H1 (cell line): Measurements from ENCODE around the gene SCN4A. TPM values are rescaled to one million over a fixed set of nuclear protein-coding genes. Genes with fewer than 3 reads are reported as not detected.

Source experiments
- CBX8 ChIP-seq: fragments of 300-800, 300-1000 bp; sonication (generic); IDR thresholded peaks from 2 replicates; pipeline ENCODE4 v1.7.1; 2016; ENCODE audit warnings: low read depth, low read length, borderline replicate concordance
- CTCF ChIP-seq, 3 experiments: IDR thresholded peaks; 1 replicate in 2 of 3; 2 replicates in 1 of 3; pipeline versions ENCODE4 v1.5.1 to v1.6.1; 2011; ENCODE audit warnings: low read length in 3 of 3, mild to moderate bottlenecking in 3 of 3, inconsistent platforms in 2 of 3, low read depth in 1 of 3, moderate library complexity in 1 of 3; ENCODE audit not compliant: insufficient read depth in 1 of 3; ENCODE audit errors: control extremely low read depth in 1 of 3
- KDM1A ChIP-seq: fragments of 200-600, 300-600 bp; sonication (generic); IDR thresholded peaks from 2 replicates; pipeline ENCODE4 v1.7.1; 2016; ENCODE audit warnings: mild to moderate bottlenecking, low read length, borderline replicate concordance
- RBBP5 ChIP-seq: IDR thresholded peaks from 2 replicates; pipeline ENCODE4 v1.7.1; 2012; ENCODE audit warnings: low read depth, mild to moderate bottlenecking, inconsistent platforms, low read length, moderate library complexity, borderline replicate concordance
- SIN3A ChIP-seq, 2 experiments: IDR thresholded peaks in 1 of 2; conservative IDR thresholded peaks in 1 of 2; 2 replicates each; pipeline ENCODE4 v1.6.1; 2011 to 2012; ENCODE audit warnings: low read length in 2 of 2, improper control_type of control experiment in 1 of 2, low read depth in 1 of 2, mild to moderate bottlenecking in 1 of 2
- SP1 ChIP-seq: IDR thresholded peaks from 2 replicates; pipeline ENCODE4 v1.6.1; 2011; ENCODE audit warnings: low read depth, low read length
- YY1 ChIP-seq: IDR thresholded peaks from 2 replicates; pipeline ENCODE4 v1.6.1; 2011; ENCODE audit warnings: low read depth, mild to moderate bottlenecking, low read length
- polyA plus RNA-seq, 7 experiments: library from polyadenylated mRNA; depleted of rRNA in 3 of 7; stranded (reverse) in 5 of 7; unstranded in 2 of 7; fragments of >200 nt in 5 of 7; fragments of 200-250 nt in 2 of 7; gene quantifications; 1 replicate in 5 of 7; 2 replicates in 1 of 7; 4 replicates in 1 of 7; pipeline versions ENCODE4 v1.2.1 to v1.2.3, GENCODE V29; 2011 to 2013; ENCODE audit warnings: missing spikeins in 2 of 7, mixed read lengths in 2 of 7
- total RNA-seq: library from RNA; stranded (reverse); fragmentation: NEBNext Ultra II Directional; extraction: Animal tissue kit (Norgen Biotek cat#: 25700); gene quantifications from 2 replicates; pipeline ENCODE4 v1.2.1, GENCODE V29; 2021

The SCN4A gene
- total and polyA plus RNA-seq, 2 of the 8 experiments (the other 6 are each of a cell fraction or from before 2014, with no cell fraction given) = 5.0 to 8.5 TPM

- TF ChIP-seq KDM1A (no peak), SP1 (peak; percentile 88), YY1 (0 out of 2 replicates have a peak, but pooled peaks have one; percentile 20), CTCF (IDR thresholded peaks at IDR 0.05; ENCODE audit: control extremely low read depth in 1 of 3, insufficient read depth in 1 of 3, low read depth in 1 of 3, low read length in 3 of 3) (peak in 2 of 3 experiments; percentile 44 to 46; a peak in 3 of 4 replicates), SIN3A (conservative IDR thresholded peaks at IDR 0.05 in 1 of 2, IDR thresholded peaks at IDR 0.05 in 1 of 2; ENCODE audit: low read depth in 1 of 2, low read length in 2 of 2) (peak; percentile 33 to 54; a peak in 1 of 4 replicates), RBBP5 (no peak), CBX8 (no peak)
- TF ChIP-seq, all 59 proteins: peak for 6
These were observed 54.4 kb downstream of the SCN4A start (continued) for GRCh38 chr17:63918305-63918704.
